ENCODE results near the gene RBM11. TPM values are rescaled to one million over a fixed set of nuclear protein-coding genes. Genes with fewer than 3 reads are reported as not detected.
A peak's percentile ranks its signal among the peaks of the same experiment; 100 is the strongest.
"Not testable (repeated sequence)": the region's sequence is repeated elsewhere in the genome, so short reads cannot be mapped to it uniquely, and the experiment has no call there.

RBM11 gene
- total RNA-seq = 0.14 TPM
- long read RNA-seq = 0 reads

GRCh38 chr21:14215971-14216641 lies at the start of gene RBM11:
TSS of gene RBM11 (plus strand) at chr21:14216157. CDS start at chr21:14216187, 30 bp downstream.
- peak; percentile 92 for ATAC-seq
- intact Hi-C loops (cut with DNase I) = no loop called here
- peak; percentile 85 for DNase-seq (ENCODE audit: missing footprints)

- DNase-seq (ENCODE audit: missing footprints); intact Hi-C loops (cut with DNase I); ATAC-seq: not testable (repeated sequence)
Measured at GRCh38 chr21:14166463-14167223, 49.3 kb upstream of the RBM11 start.

GRCh38 chr21:14206222-14206621 lies 9.7 kb upstream of the RBM11 start:
- intact Hi-C loops (cut with DNase I) = no loop called here
- no peak for DNase-seq (ENCODE audit: missing footprints)
- ATAC-seq = no peak

- intact Hi-C loops (cut with DNase I) = no loop called here
- ATAC-seq = no peak
Measured at GRCh38 chr21:14210738-14211137, 5.2 kb upstream of the RBM11 start, which contains the start of gene LIPI. TSS of gene LIPI (minus strand) at chr21:14210955. CDS start at chr21:14210845, 110 bp downstream.

GRCh38 chr21:14213164-14213563 lies 2.8 kb upstream of the RBM11 start:
- no peak for ATAC-seq
- intact Hi-C loops (cut with DNase I) = no loop called here
- DNase-seq (ENCODE audit: missing footprints) = no peak

More at GRCh38 chr21:14210738-14211137, 5.2 kb upstream of the RBM11 start, which contains the start of gene LIPI:
- DNase-seq (ENCODE audit: missing footprints) = no peak

- intact Hi-C loops (cut with DNase I) = no loop called here
- DNase-seq (ENCODE audit: missing footprints) = no peak
- no peak for ATAC-seq
Measured at GRCh38 chr21:14223365-14223764, 7.4 kb downstream of the RBM11 start.

GRCh38 chr21:14229399-14229798 lies 13.4 kb downstream of the RBM11 start:
- ATAC-seq = no peak
- intact Hi-C loops (cut with DNase I) = no loop called here
- DNase-seq (ENCODE audit: missing footprints) = no peak

GRCh38 chr21:14235101-14235500 lies 19.1 kb downstream of the RBM11 start:
- ATAC-seq (no peak), DNase-seq (ENCODE audit: missing footprints) (no peak)
- intact Hi-C loops (cut with DNase I) = no loop called here

- DNase-seq (ENCODE audit: missing footprints) = no peak
- intact Hi-C loops (cut with DNase I) = no loop called here
- no peak for ATAC-seq
Measured at GRCh38 chr21:14236180-14236579, 20.2 kb downstream of the RBM11 start.

- DNase-seq (ENCODE audit: missing footprints) = no peak
- no peak for ATAC-seq
- intact Hi-C loops (cut with DNase I) = no loop called here
Measured at GRCh38 chr21:14239281-14239680, 23.3 kb downstream of the RBM11 start.

GRCh38 chr21:14241297-14241696 lies 25.3 kb downstream of the RBM11 start:
- intact Hi-C loops (cut with DNase I) = no loop called here

GRCh38 chr21:14243461-14243860 lies 27.5 kb downstream of the RBM11 start:
- no peak for DNase-seq (ENCODE audit: missing footprints)
- intact Hi-C loops (cut with DNase I) = no loop called here
- no peak for ATAC-seq

More at GRCh38 chr21:14241297-14241696, 25.3 kb downstream of the RBM11 start:
- DNase-seq (ENCODE audit: missing footprints) (no peak), ATAC-seq (no peak)

GRCh38 chr21:14243874-14244273 lies 27.9 kb downstream of the RBM11 start:
- intact Hi-C loops (cut with DNase I) = no loop called here
- ATAC-seq = no peak
- no peak for DNase-seq (ENCODE audit: missing footprints)

- DNase-seq (ENCODE audit: missing footprints) (no peak), ATAC-seq (no peak)
- intact Hi-C loops (cut with DNase I) = no loop called here
Measured at GRCh38 chr21:14244911-14245310, 29.0 kb downstream of the RBM11 start.

- ATAC-seq = no peak
- no peak for DNase-seq (ENCODE audit: missing footprints)
- intact Hi-C loops (cut with DNase I) = no loop called here
Measured at GRCh38 chr21:14245711-14246110, 29.8 kb downstream of the RBM11 start.

- no peak for ATAC-seq
- intact Hi-C loops (cut with DNase I) = loop anchor here (10.0 kb wide), 1 partner anchor 613 kb away; no protein-coding TSS in a partner anchor
Measured at GRCh38 chr21:14251336-14251735, 35.4 kb downstream of the RBM11 start.

GRCh38 chr21:14259747-14260146 lies 43.8 kb downstream of the RBM11 start:
- no peak for ATAC-seq
- intact Hi-C loops (cut with DNase I) = loop anchor here (5.0 to 10.0 kb wide), 3 partner anchors 145 to 1333 kb away; no protein-coding TSS in a partner anchor
- no peak for DNase-seq (ENCODE audit: missing footprints)

More at GRCh38 chr21:14251336-14251735, 35.4 kb downstream of the RBM11 start:
- no peak for DNase-seq (ENCODE audit: missing footprints)

GRCh38 chr21:14260174-14260764 lies 44.3 kb downstream of the RBM11 start:
- DNase-seq (ENCODE audit: missing footprints) (no peak), ATAC-seq (no peak)
- intact Hi-C loops (cut with DNase I) = loop anchor here (10.0 kb wide), 1 partner anchor 145 kb away; no protein-coding TSS in a partner anchor

- no peak for DNase-seq (ENCODE audit: missing footprints)
- intact Hi-C loops (cut with DNase I) = loop anchor here (10.0 kb wide), 1 partner anchor 143 kb away; no protein-coding TSS in a partner anchor
- ATAC-seq = no peak
Measured at GRCh38 chr21:14262039-14262438, 46.1 kb downstream of the RBM11 start.
